HG02973 (cell line): ENCODE results near the gene SCYGR7.
"Not testable (repeated sequence)": the region's sequence is repeated elsewhere in the genome, so short reads cannot be mapped to it uniquely, and the experiment has no call there.

Source experiments
- ATAC-seq: cut with Tn5 transposase; IDR thresholded peaks from one replicate; pipeline ENCODE4 v1.9.1; 2021; ENCODE audit warnings: moderate library complexity; ENCODE audit not compliant: unreplicated experiment

Gene SCYGR7

GRCh38 chr2:227756261-227756660 is 28.1 kb downstream of the SCYGR7 start:
- not testable (repeated sequence) for ATAC-seq

GRCh38 chr2:227759411-227760118 is 31.4 kb downstream of the SCYGR7 start:
- ATAC-seq, result no peak

GRCh38 chr2:227761740-227762476 is 33.8 kb downstream of the SCYGR7 start:
- ATAC-seq, result no peak

- no peak for ATAC-seq
These were observed 37.7 kb downstream of the SCYGR7 start for GRCh38 chr2:227765788-227766372.

- ATAC-seq, result peak; percentile 99
These were observed 38.3 kb downstream of the SCYGR7 start for GRCh38 chr2:227766373-227766883.

GRCh38 chr2:227767830-227768229 is 39.7 kb downstream of the SCYGR7 start:
- ATAC-seq, result no peak

- no peak for ATAC-seq
These were observed 44.1 kb downstream of the SCYGR7 start for GRCh38 chr2:227772197-227772661.

GRCh38 chr2:227772932-227773331 is 44.8 kb downstream of the SCYGR7 start:
- ATAC-seq, result no peak

GRCh38 chr2:227774011-227774624 is 46.0 kb downstream of the SCYGR7 start:
- ATAC-seq, result no peak

GRCh38 chr2:227774895-227775842 is 47.0 kb downstream of the SCYGR7 start:
- ATAC-seq, result no peak
